ENCODE data around the gene DNAJA4. TPM values are rescaled to one million over a fixed set of nuclear protein-coding genes. Genes with fewer than 3 reads are reported as not detected.

Gene DNAJA4
- total RNA-seq, 1 donor from 2014 or later = 39.7 TPM

- intact Hi-C loops (cut with micrococcal nuclease) = no loop called here
These were observed 11.9 kb downstream of the DNAJA4 start for GRCh38 chr15:78276064-78276943.

DNA sequence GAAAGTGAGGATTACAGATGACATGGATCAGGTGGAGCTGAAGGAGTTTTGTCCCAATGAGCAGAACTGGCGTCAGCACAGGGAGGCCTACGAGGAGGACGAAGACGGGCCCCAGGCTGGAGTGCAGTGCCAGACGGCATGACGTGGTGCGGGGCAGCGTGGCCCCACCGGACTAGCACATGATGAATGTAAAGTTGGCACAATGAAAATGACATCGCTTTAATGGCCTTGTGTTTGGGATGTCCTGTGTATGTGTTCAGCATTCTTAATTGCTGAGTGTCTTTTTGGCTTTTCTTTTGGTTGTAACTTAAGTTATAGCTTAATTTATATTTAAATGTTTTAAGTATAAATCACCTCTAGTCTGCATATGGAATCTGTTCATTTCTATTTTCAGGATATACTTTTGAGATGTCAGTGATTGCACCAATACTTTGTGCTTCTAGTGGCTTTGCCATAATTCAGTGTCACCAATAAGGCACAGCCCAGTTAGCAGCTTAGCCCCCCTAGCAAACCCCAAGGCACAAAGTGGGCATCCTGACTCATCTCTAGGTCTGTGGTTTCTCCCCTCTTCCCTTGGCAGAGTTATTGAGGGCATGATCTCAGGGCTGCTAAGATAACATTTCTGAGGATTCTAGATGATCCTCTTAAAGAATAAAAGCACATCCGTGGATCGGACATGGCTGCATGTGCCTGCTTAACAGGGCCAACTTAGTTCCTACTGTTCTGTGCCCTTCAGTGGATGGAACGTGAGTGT is 16.1 kb downstream of the DNAJA4 start:
- intact Hi-C loops (cut with micrococcal nuclease) = no loop called here

- intact Hi-C loops (cut with micrococcal nuclease) = no loop called here
These were observed 18.0 kb downstream of the DNAJA4 start for GRCh38 chr15:78282324-78282723.

DNA sequence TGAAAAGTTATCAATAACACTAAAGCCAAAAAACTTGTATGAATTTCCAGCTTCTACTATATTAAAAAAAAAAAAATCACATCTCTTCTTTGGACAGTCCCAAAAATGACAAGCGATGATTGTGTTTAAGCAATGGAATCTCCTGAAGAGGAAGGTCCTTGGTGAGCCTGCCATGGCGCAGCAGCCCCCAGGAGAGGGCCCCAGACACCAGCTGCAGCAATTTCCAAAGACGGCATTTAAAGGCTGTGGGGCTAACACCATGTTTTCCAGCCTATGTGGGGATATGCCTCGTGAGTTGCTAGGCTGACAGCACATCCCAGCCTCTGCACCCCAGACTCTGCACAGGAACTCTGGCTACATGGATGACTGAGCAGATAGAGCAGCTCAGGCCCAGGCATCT is 20.4 kb downstream of the DNAJA4 start:
- intact Hi-C loops (cut with micrococcal nuclease) = no loop called here

DNA sequence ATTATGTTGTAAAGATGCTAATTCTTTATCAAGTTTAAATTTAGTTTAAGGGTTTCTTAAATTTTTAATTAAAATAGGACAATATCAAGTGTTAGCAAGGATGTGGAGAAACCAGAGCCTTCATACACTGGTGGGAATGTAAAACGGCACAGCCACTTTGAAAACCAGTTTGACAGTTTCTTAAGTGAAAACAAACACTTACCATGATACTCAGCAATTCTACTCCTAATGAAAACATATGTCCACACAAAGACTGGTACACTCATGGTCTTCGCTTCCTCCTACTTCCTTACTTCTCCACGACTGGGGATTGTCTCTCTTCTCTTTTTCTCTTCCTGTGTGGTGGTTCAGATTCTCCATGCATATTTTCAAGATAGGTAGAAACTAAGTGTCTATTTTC is 25.9 kb downstream of the DNAJA4 start:
- intact Hi-C loops (cut with micrococcal nuclease) = no loop called here

- intact Hi-C loops (cut with micrococcal nuclease) = no loop called here
These were observed 26.7 kb downstream of the DNAJA4 start for GRCh38 chr15:78291052-78291451.

DNA sequence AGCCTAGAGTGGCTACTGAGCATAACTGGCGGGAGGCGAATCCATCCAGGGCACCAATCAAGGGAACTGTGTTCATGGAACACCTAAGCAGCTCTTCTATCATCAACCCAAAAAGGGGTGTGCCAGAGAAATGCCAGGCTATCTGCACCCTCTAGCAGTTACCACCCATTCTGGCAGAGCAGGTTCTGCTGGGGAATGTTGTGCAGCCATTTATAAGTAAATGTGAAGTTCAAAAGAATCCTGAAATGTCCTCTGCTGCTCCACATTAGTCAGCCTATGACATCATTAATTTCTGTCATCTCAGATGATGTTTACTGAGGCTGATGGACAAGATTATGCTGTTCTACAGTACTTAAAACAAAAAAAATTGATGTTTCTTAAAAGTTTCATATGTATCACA is 27.3 kb downstream of the DNAJA4 start:
- intact Hi-C loops (cut with micrococcal nuclease) = no loop called here

DNA sequence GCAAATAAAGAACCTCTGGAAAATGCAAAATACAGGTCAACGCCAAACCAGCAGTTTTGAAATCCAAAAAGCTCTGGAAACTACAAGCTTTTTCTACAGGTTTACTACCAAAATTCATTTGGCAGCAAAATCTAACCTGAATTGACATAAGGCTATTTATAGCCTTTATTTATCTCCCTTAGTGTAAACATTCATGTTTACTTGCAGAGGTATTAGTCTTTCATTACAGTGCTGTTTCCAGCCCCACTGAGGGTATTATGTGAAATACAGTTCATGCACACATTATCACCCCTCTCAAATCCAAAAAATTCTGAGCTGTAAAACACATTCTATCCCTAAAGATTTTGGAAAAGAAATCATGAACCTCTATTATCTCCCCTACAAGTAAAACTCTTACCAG is 27.9 kb downstream of the DNAJA4 start:
- intact Hi-C loops (cut with micrococcal nuclease) = no loop called here

GRCh38 chr15:78299101-78299930 is 35.0 kb downstream of the DNAJA4 start, which contains the start of gene SKIC8:
Gene SKIC8 (minus strand): TSS chr15:78299609. CDS start chr15:78295686, 3,923 bp downstream.
- intact Hi-C loops (cut with micrococcal nuclease) = loop anchor here (1.0 to 5.0 kb wide), 10 partner anchors 34 to 1853 kb away; partner anchors contain the start of genes CIB2, FAH, HYKK and IDH3A

- intact Hi-C loops (cut with micrococcal nuclease) = no loop called here
These were observed 37.0 kb downstream of the DNAJA4 start for GRCh38 chr15:78301326-78301725.

DNA sequence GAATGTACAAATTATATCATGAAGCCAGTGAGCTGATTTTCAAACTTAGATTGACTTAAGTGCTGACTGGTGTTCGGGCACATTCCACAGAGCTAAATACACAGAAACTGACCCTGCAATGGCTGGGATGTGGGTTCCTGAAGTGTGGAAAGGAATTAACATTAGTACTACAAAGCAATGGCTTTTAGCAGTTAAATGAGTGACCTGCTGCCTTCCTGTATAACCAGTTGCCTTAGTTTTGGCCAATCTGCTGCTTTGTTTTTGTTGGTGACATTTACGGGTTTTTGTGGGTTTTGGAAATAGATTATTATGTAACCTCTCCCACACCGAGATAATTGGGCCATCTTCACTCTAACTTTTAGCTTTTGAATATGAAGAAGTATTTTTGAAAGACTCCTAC is 37.5 kb downstream of the DNAJA4 start:
- intact Hi-C loops (cut with micrococcal nuclease) = no loop called here

DNA sequence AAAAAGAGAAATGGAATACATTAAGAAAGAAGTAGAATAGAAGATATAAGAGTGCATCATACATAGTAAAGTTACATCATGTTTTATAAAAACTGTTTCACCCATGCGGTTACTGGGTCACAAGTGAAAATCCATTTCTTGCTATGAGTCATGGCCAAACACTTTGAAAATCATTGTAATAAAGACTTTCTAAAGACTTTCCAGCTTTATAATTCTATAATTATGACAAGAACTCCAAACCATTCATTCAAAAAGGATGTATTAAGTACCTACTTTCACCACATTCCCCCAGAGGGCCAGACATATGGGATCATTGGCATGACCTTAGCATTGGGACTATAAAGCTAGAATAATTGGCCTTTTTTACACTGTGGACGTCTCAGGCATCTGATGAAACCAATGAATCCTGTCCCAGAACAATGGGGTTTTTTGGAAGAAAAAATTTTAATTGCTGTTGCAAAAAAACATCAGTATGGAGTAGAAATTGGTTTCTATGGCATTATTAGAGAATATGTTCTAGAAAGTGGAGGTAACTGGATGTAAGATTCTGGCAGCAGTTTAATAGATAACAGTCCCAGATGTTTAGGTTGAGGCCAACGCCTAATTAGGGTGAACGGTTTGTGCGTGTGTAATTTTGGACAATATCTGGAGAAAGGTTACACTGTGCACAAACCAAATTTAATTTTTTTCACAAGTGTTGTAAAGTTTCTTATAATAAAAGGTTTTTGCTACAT is 38.4 kb downstream of the DNAJA4 start:
- intact Hi-C loops (cut with micrococcal nuclease) = no loop called here

DNA sequence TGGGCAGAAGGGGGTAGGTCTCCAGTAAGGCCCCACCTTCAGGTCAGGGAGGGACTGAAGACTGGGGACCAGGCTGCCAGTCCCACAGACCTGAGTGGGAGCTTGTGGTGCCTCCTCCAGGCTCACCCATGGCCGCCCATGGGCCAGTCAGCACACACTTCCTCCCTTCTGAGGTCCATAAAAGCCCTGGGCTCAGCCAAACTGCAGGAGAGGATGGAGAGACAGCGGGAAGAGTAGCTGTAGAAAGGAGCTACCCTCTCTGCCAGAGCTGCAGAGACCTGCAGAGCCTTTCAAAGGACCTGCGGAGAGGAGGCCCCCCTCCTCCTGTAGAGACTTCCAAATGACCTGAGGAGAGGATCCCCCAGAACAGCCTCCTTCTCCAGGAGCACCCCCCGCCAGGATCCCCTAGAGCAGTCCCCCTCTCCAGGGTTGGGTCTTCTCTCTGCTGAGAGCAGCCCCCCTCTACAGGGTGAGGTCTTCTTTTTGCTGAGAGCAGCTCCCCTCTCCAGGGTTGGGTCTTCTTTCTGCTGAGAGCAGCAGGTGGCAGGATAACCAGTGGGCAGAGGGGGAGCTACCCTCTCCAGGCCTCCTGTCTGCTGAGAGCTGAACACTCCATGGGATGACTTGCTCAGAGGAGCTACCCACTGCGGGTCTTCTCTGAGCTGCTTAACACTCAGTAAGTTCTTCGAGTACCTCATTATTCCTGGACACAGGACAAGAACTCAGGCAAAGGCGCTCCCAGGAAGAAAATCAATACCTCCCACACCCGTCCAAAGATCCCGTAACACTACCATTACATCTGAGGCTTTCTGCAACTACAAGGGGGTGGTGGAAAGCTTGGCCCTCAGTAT is 40.1 kb downstream of the DNAJA4 start:
- intact Hi-C loops (cut with micrococcal nuclease) = loop anchor here (5.0 kb wide), 1 partner anchor 403 kb away; no protein-coding TSS in a partner anchor

- intact Hi-C loops (cut with micrococcal nuclease) = loop anchor here (5.0 kb wide), 1 partner anchor 401 kb away; no protein-coding TSS in a partner anchor
These were observed 41.9 kb downstream of the DNAJA4 start for GRCh38 chr15:78306176-78306774.

GRCh38 chr15:78307976-78308375 is 43.6 kb downstream of the DNAJA4 start:
- intact Hi-C loops (cut with micrococcal nuclease) = loop anchor here (2.0 to 5.0 kb wide), 2 partner anchors 115 to 399 kb away; no protein-coding TSS in a partner anchor

DNA sequence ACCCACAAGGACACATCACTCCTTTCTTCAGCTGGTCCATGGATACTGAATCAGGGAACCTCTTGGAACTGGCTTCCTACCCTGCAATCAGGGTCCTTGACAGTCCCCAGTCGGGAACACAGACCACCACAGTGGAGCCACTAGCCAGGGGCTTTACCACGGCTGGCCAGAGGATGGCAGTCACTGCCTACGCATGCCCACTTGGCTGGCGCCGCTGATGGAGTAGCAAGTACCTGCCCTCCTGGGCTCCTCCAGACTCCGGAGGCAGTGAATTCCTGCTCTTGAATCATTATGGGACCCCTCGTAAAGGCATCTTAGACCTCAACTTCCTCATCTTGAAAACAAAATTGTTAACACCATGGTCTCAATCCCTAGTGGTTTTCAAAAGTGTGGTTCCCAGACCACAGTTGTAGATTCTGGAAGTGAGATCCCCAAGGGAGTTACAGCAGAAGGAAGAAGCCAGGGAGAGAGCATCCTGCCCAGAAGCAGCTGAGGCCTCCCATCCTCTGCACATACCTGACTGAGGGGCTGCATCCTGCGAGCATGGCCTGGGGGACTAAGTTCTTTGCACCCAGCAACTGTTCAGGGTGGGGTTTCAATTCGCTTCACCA is 44.2 kb downstream of the DNAJA4 start:
- intact Hi-C loops (cut with micrococcal nuclease) = loop anchor here (2.0 to 5.0 kb wide), 2 partner anchors 114 to 399 kb away; no protein-coding TSS in a partner anchor

DNA sequence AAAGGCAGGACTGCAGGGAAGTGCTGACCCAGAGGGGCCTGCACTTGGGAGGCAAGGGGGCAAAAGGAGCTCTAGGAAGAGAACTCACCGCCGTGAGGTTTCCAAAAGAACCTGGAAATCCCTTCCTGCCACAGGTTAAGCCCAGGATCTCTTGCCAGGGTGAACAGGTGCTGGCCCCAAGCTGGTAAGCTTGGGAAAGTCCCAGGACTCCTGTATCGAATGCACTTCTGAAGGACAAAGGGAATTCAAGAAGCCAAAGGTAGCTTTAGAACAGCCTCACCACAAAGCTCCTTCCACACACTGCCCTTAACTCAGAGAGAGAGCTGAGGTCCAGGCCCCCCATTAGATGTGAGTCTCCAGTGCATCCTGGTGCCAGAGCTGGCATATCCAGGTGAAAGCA is 46.9 kb downstream of the DNAJA4 start:
- intact Hi-C loops (cut with micrococcal nuclease) = no loop called here

GRCh38 chr15:78312536-78312935 is 48.2 kb downstream of the DNAJA4 start:
- intact Hi-C loops (cut with micrococcal nuclease) = no loop called here

- intact Hi-C loops (cut with micrococcal nuclease) = no loop called here
These were observed 48.6 kb downstream of the DNAJA4 start for GRCh38 chr15:78312957-78313356.

Measured in T-helper 1 cell treated with Interleukin-12 subunit alpha and Interleukin-12 subunit beta and Interleukin-4 antibody, amounts not matched to agents 30 ng/mL and 1 ng/mL, for 36 hours (primary cell).